ENCODE data around the gene KIZ.

The KIZ gene

DNA sequence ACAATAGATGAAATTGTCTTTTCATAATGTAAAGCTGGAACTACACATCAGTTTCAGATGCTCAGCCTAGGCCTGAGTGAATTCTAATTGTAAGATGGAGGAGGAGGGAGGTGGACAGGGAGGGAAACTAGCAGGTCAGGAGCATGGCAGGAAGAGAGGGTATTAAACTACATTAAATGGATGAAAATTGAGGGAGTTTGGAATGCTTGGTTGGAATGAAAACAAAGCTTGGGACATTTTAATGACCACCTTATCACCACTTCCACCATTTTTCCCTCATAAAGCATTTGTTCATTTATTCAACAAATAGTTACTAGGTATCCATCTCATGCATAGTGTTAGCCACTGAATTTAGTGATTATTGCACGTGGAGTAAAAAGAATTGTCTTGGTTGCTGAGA, 65.0 kb downstream of the KIZ start:
- Histone ChIP-seq H3K27me3 (ENCODE audit: insufficient read depth, low read length, poor library complexity) (no peaks in the 10 kb centered on the region), H3K27ac (ENCODE audit: low read length) (no peak overlapping the region), H3K9me3 (ENCODE audit: insufficient read depth, low read length, severe bottlenecking) (no peaks in the 10 kb centered on the region), H3K4me3 (ENCODE audit: low read depth in 1 of 2, low read length in 2 of 2) (no peak overlapping the region), H3K4me1 (ENCODE audit: insufficient read depth, low read length) (no peaks in the 10 kb centered on the region), H3K9ac (ENCODE audit: low read depth, low read length) (no peak overlapping the region), H3K36me3 (ENCODE audit: insufficient read depth, low read length) (no peaks in the 10 kb centered on the region), H3K79me2 (ENCODE audit: insufficient read depth, low read length) (no peaks in the 10 kb centered on the region), H3K4me2 (ENCODE audit: insufficient read depth, low read length) (no peak overlapping the region), H2AFZ (ENCODE audit: low read depth, low read length) (no peak overlapping the region), H4K20me1 (ENCODE audit: insufficient read depth, low read length) (0 out of 2 replicates have a peak, but pooled peaks cover 3% of the 10 kb centered on the region)
- TF ChIP-seq, protein P1, sequence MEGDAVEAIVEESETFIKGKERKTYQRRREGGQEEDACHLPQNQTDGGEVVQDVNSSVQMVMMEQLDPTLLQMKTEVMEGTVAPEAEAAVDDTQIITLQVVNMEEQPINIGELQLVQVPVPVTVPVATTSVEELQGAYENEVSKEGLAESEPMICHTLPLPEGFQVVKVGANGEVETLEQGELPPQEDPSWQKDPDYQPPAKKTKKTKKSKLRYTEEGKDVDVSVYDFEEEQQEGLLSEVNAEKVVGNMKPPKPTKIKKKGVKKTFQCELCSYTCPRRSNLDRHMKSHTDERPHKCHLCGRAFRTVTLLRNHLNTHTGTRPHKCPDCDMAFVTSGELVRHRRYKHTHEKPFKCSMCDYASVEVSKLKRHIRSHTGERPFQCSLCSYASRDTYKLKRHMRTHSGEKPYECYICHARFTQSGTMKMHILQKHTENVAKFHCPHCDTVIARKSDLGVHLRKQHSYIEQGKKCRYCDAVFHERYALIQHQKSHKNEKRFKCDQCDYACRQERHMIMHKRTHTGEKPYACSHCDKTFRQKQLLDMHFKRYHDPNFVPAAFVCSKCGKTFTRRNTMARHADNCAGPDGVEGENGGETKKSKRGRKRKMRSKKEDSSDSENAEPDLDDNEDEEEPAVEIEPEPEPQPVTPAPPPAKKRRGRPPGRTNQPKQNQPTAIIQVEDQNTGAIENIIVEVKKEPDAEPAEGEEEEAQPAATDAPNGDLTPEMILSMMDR (IDR thresholded peaks at IDR 0.05; ENCODE audit: borderline replicate concordance, extremely low read depth, low read length, poor library complexity, severe bottlenecking) = no peak
- TF ChIP-seq EZH2 (IDR thresholded peaks at IDR 0.05; ENCODE audit: borderline replicate concordance, low read depth, low read length, severe bottlenecking) = no peak
- no peak for DNase-seq
- no peak for ATAC-seq (ENCODE audit: insufficient read depth, low read depth)

- ATAC-seq (ENCODE audit: insufficient read depth, low read depth) (no peak), DNase-seq (no peak)
- H4K20me1 ChIP-seq (ENCODE audit: insufficient read depth, low read length) = 0 out of 2 replicates have a peak, but pooled peaks cover 3% of the 10 kb centered on the region
- H3K9ac ChIP-seq (ENCODE audit: low read depth, low read length) = no peak overlapping the region
- no peak overlapping the region for H2AFZ ChIP-seq (ENCODE audit: low read depth, low read length)
- no peaks in the 10 kb centered on the region for H3K36me3 ChIP-seq (ENCODE audit: insufficient read depth, low read length)
- TF ChIP-seq, protein P1 (IDR thresholded peaks at IDR 0.05; ENCODE audit: borderline replicate concordance, extremely low read depth, low read length, poor library complexity, severe bottlenecking) = no peak
- no peak for TF ChIP-seq EZH2 (IDR thresholded peaks at IDR 0.05; ENCODE audit: borderline replicate concordance, low read depth, low read length, severe bottlenecking)
- H3K4me3 ChIP-seq (ENCODE audit: low read depth in 1 of 2, low read length in 2 of 2) = no peak overlapping the region
- no peaks in the 10 kb centered on the region for H3K27me3 ChIP-seq (ENCODE audit: insufficient read depth, low read length, poor library complexity)
- H3K4me2 ChIP-seq (ENCODE audit: insufficient read depth, low read length) = no peak overlapping the region
- no peaks in the 10 kb centered on the region for H3K9me3 ChIP-seq (ENCODE audit: insufficient read depth, low read length, severe bottlenecking)
- H3K27ac ChIP-seq (ENCODE audit: low read length) = no peak overlapping the region
- H3K4me1 ChIP-seq (ENCODE audit: insufficient read depth, low read length) = no peaks in the 10 kb centered on the region
- no peaks in the 10 kb centered on the region for H3K79me2 ChIP-seq (ENCODE audit: insufficient read depth, low read length)
These were observed 66.0 kb downstream of the KIZ start for GRCh38 chr20:21191839-21192238.

GRCh38 chr20:21202259-21202658, 76.4 kb downstream of the KIZ start:
- H3K9me3 ChIP-seq (ENCODE audit: insufficient read depth, low read length, severe bottlenecking) = no peaks in the 10 kb centered on the region
- no peak for TF ChIP-seq EZH2 (IDR thresholded peaks at IDR 0.05; ENCODE audit: borderline replicate concordance, low read depth, low read length, severe bottlenecking)
- TF ChIP-seq, protein P1 (IDR thresholded peaks at IDR 0.05; ENCODE audit: borderline replicate concordance, extremely low read depth, low read length, poor library complexity, severe bottlenecking) = no peak
- H3K36me3 ChIP-seq (ENCODE audit: insufficient read depth, low read length) = no peaks in the 10 kb centered on the region; the same call in 1 of the 2 replicates
- H3K4me1 ChIP-seq (ENCODE audit: insufficient read depth, low read length) = no peaks in the 10 kb centered on the region
- DNase-seq = no peak
- no peak overlapping the region for H2AFZ ChIP-seq (ENCODE audit: low read depth, low read length)
- no peak overlapping the region for H3K27ac ChIP-seq (ENCODE audit: low read length)
- no peaks in the 10 kb centered on the region for H4K20me1 ChIP-seq (ENCODE audit: insufficient read depth, low read length)
- H3K4me3 ChIP-seq (ENCODE audit: low read depth in 1 of 2, low read length in 2 of 2) = no peak overlapping the region
- no peak overlapping the region for H3K9ac ChIP-seq (ENCODE audit: low read depth, low read length)
- no peak overlapping the region for H3K4me2 ChIP-seq (ENCODE audit: insufficient read depth, low read length)
- H3K27me3 ChIP-seq (ENCODE audit: insufficient read depth, low read length, poor library complexity) = no peaks in the 10 kb centered on the region
- H3K79me2 ChIP-seq (ENCODE audit: insufficient read depth, low read length) = no peaks in the 10 kb centered on the region
- no peak for ATAC-seq (ENCODE audit: insufficient read depth, low read depth)

Measured in DND-41 (cell line).